Endothelial cell of umbilical vein (primary cell): ENCODE results near the gene BEST2. TPM values are rescaled to one million over a fixed set of nuclear protein-coding genes. Genes with fewer than 3 reads are reported as not detected.

Experiments
- BruUV-seq: library from RNA; stranded (reverse); fragments of 400-500 nt; replicated peaks from 2 replicates; lab custom pipeline; 2021; lab: Mats Ljungman, UMichigan
- CTCF ChIA-PET: fragments of 300-600, 350-600 bp; sonication (Branson Sonifier 250); formaldehyde crosslinking; loops from one replicate; lab custom pipeline; 2021; ENCODE audit warnings: antibody characterized with exemption, inconsistent platforms; lab: Charles Lee
- POLR2A ChIA-PET: fragments of 300-600, 350-600 bp; sonication (Branson Sonifier 250); formaldehyde crosslinking; loops from one replicate; lab custom pipeline; 2021; ENCODE audit warnings: antibody characterized with exemption, inconsistent platforms; lab: Charles Lee
- DNase-seq: peaks from one replicate; pipeline ENCODE4 v3.0.0-alpha.2; 2011; ENCODE audit warnings: low read depth, low spot score
- FAIRE-seq: peaks from 2 replicates; lab custom pipeline; 2011; peaks lifted over from hg19 to GRCh38; lab: Jason Lieb, UNC
- H2AFZ ChIP-seq: 2 replicates; pipeline ENCODE4 v1.6.0; 2012; ENCODE audit warnings: low read depth, low read length, control low read depth, inconsistent platforms
- H3K27ac ChIP-seq: 2 replicates; pipeline ENCODE4 v1.5.1; 2011; ENCODE audit warnings: low read depth, mild to moderate bottlenecking, control low read depth, low read length, moderate library complexity; ENCODE audit not compliant: insufficient read depth
- H3K27me3 ChIP-seq, 2 experiments: 2 replicates each; pipeline versions ENCODE4 v1.6.0 to v1.6.1; 2011; ENCODE audit warnings: low read length in 2 of 2, mixed read lengths in 1 of 2; ENCODE audit not compliant: control insufficient read depth in 2 of 2, insufficient read depth in 2 of 2
- H3K36me3 ChIP-seq, 2 experiments: 2 replicates in 1 of 2; 3 replicates in 1 of 2; pipeline ENCODE4 v1.5.1; 2011; ENCODE audit warnings: low read length in 2 of 2, mild to moderate bottlenecking in 1 of 2, moderate library complexity in 1 of 2; ENCODE audit not compliant: control insufficient read depth in 2 of 2, insufficient read depth in 2 of 2; ENCODE audit errors: extremely low read depth in 1 of 2
- H3K4me1 ChIP-seq: 3 replicates; pipeline ENCODE4 v1.5.1; 2011; ENCODE audit warnings: mild to moderate bottlenecking, low read length; ENCODE audit not compliant: control insufficient read depth, insufficient read depth; ENCODE audit errors: extremely low read depth
- H3K4me2 ChIP-seq: 2 replicates; pipeline ENCODE4 v1.6.1; 2011; ENCODE audit warnings: low read length, control low read depth, mixed read lengths; ENCODE audit not compliant: insufficient read depth
- H3K4me3 ChIP-seq, 3 experiments: fragments of 200-600 bp in 1 of 3; sonication (generic), shearing (Covaris generic) in 1 of 3; replicated peaks in 1 of 3; 2 replicates each; pipeline ENCODE4 v1.5.1; 2011 to 2016; ENCODE audit warnings: control low read depth in 3 of 3, low read length in 3 of 3, mild to moderate bottlenecking in 2 of 3, inconsistent platforms in 1 of 3, low read depth in 1 of 3, moderate library complexity in 1 of 3; ENCODE audit not compliant: insufficient read depth in 1 of 3
- H3K79me2 ChIP-seq: 2 replicates; pipeline ENCODE4 v1.6.0; 2012; ENCODE audit warnings: low read length, inconsistent platforms; ENCODE audit not compliant: control insufficient read depth, insufficient read depth
- H3K9ac ChIP-seq: replicated peaks from 2 replicates; pipeline ENCODE3; 2011; ENCODE audit warnings: low read length, control low read depth; ENCODE audit not compliant: insufficient read depth; ENCODE audit errors: extremely low read depth
- H3K9me1 ChIP-seq: replicated peaks from 3 replicates; pipeline ENCODE4 v1.6.0; 2011; ENCODE audit warnings: mild to moderate bottlenecking, low read length; ENCODE audit not compliant: control insufficient read depth, insufficient read depth; ENCODE audit errors: extremely low read depth
- H3K9me3 ChIP-seq: replicated peaks from 2 replicates; pipeline ENCODE4 v1.5.1; 2012; ENCODE audit warnings: low read length, inconsistent platforms; ENCODE audit not compliant: control insufficient read depth, insufficient read depth
- H4K20me1 ChIP-seq: replicated peaks from 2 replicates; pipeline ENCODE3; 2011; ENCODE audit warnings: mild to moderate bottlenecking, low read length; ENCODE audit not compliant: control insufficient read depth, insufficient read depth; ENCODE audit errors: extremely low read depth
- EZH2 ChIP-seq: IDR thresholded peaks from 2 replicates; pipeline ENCODE4 v1.6.1; 2012; ENCODE audit warnings: borderline replicate concordance, low read depth, mild to moderate bottlenecking, moderate library complexity, low read length, inconsistent platforms; ENCODE audit not compliant: severe bottlenecking
- FOS ChIP-seq: IDR thresholded peaks from 2 replicates; pipeline ENCODE4 v1.6.1; 2011; ENCODE audit warnings: mild to moderate bottlenecking, low read length, moderate library complexity, borderline replicate concordance; ENCODE audit not compliant: insufficient read depth
- GATA2 ChIP-seq: IDR thresholded peaks from 2 replicates; pipeline ENCODE4 v1.7.0; 2011; ENCODE audit warnings: low read depth, mild to moderate bottlenecking, moderate library complexity, mixed read lengths, low read length; ENCODE audit not compliant: insufficient read length, insufficient read depth
- JUN ChIP-seq: IDR thresholded peaks from 2 replicates; pipeline ENCODE4 v1.6.1; 2011; ENCODE audit warnings: borderline replicate concordance, low read depth; ENCODE audit not compliant: insufficient read length, insufficient read depth
- MYC ChIP-seq: IDR thresholded peaks from one replicate; pipeline ENCODE4 v1.6.1; 2011; ENCODE audit warnings: mild to moderate bottlenecking, low read depth, low read length
- POLR2A ChIP-seq: IDR thresholded peaks from 2 replicates; pipeline ENCODE4 v1.6.1; 2012; ENCODE audit warnings: low read depth, mild to moderate bottlenecking, control low read depth, low read length
- POLR2AphosphoS5 ChIP-seq: IDR thresholded peaks from 2 replicates; pipeline ENCODE4 v1.6.1; 2012; ENCODE audit warnings: low read depth, mild to moderate bottlenecking, control low read depth, low read length, moderate library complexity; ENCODE audit not compliant: insufficient read depth
- dilution Hi-C: fragments of 300-500 bp; cut with MboI; formaldehyde crosslinking; loops from one replicate; pipeline ENCODE4 v1.15.0; 2019; ENCODE audit warnings: low sequenced_read_pairs; ENCODE audit not compliant: extremely low pct_ligation_motif_present
- intact Hi-C: fragments of 100-400 bp; cut with micrococcal nuclease; formaldehyde crosslinking; loops from one replicate; pipeline ENCODE4 v1.10.0; 2022
- polyA plus RNA-seq, 4 experiments: library from polyadenylated mRNA; depleted of rRNA in 3 of 4; stranded (reverse) in 3 of 4; unstranded in 1 of 4; fragments of >200 nt; gene quantifications; 2 replicates each; pipeline versions ENCODE4 v1.2.1 to v1.2.3, GENCODE V29; 2011 to 2012; ENCODE audit warnings: missing spikeins in 1 of 4
- total RNA-seq: library from RNA; stranded (reverse); gene quantifications from 2 replicates; pipeline ENCODE4 v1.2.3, GENCODE V29; 2021
- TF ChIP-seq, protein P1 (sequence below): IDR thresholded peaks from 2 replicates; pipeline ENCODE4 v1.6.1; 2011; ENCODE audit not compliant: insufficient read depth, insufficient read length
- TF ChIP-seq, protein P2 (sequence below), 2 donors: IDR thresholded peaks; 1 replicate in 1 of 2; 2 replicates in 1 of 2; pipeline ENCODE4 v1.5.1; 2011; ENCODE audit warnings: low read length in 2 of 2, mild to moderate bottlenecking in 2 of 2, moderate library complexity in 2 of 2, control low read depth in 1 of 2, inconsistent platforms in 1 of 2, low read depth in 1 of 2; ENCODE audit not compliant: insufficient read depth in 1 of 2; ENCODE audit errors: extremely low read depth in 1 of 2

Gene BEST2
- total and polyA plus RNA-seq, 2 donors (not counting 3 experiments of a cell fraction or from before 2014, with no cell fraction given), result not detected

DNA sequence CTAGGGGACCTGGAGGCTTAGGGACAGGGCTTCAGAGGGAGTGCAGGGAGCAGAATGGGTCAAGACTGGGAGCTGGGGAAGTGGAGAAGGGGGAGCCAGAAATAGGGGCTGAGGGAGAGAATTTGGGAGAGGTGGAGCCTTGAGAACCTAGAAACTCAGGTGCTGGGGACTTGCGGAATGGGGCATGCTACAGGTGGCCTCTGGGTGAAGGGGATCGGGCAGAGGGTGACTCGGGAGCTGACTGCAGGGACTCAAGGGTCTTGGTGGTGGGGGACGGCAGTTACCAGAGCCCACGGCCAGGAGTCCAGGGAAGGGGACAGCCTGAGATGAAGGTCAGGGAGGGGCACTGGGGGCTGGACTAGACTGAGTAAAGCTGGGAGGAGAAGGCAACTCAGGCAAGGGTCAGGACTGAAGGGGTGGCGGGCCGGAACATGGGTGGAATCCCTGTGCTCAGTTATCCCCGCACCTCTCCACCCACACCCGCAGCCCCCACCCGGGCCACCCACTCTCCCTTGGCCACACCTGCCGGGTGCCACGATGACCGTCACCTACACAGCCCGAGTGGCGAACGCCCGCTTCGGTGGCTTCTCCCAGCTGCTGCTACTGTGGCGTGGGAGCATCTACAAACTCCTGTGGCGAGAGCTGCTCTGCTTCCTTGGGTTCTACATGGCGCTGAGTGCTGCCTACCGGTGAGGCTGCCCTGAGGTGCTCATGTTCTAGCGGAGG, 628 bp downstream of the BEST2 start:
- Histone ChIP-seq H2AFZ (no peak overlapping the region), H4K20me1 (no peaks in the 10 kb centered on the region), H3K9ac (no peak overlapping the region), H3K9me3 (no peaks in the 10 kb centered on the region), H3K36me3 (peaks cover 0 to 4% of the 10 kb centered on the region in 2 experiments), H3K79me2 (no peaks in the 10 kb centered on the region), H3K9me1 (no peaks in the 10 kb centered on the region), H3K27me3 (peaks cover 0 to 7% of the 10 kb centered on the region in 2 experiments), H3K27ac (no peak overlapping the region), H3K4me2 (no peak overlapping the region), H3K4me3 (no peak overlapping the region), H3K4me1 (peaks cover 2% of the 10 kb centered on the region)
- intact Hi-C loops, result no loop called here
- DNase-seq (no peak), FAIRE-seq (no peak)
- no TSS peak for BruUV-seq
- no peak for TF ChIP-seq MYC
- TF ChIP-seq GATA2, result no peak
- no peak for TF ChIP-seq POLR2A
- TF ChIP-seq, protein P1, sequence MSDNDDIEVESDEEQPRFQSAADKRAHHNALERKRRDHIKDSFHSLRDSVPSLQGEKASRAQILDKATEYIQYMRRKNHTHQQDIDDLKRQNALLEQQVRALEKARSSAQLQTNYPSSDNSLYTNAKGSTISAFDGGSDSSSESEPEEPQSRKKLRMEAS, result no peak
- no peak for TF ChIP-seq FOS
- dilution Hi-C loops, result no loop called here
- CTCF ChIA-PET, result interaction anchor here (1.1 to 2.7 kb wide), 3 partner anchors 8 to 14 kb away, joined by 4 to 14 read pairs (median 8); no protein-coding TSS in a partner anchor
- POLR2A ChIA-PET, result no interaction called here

DNA sequence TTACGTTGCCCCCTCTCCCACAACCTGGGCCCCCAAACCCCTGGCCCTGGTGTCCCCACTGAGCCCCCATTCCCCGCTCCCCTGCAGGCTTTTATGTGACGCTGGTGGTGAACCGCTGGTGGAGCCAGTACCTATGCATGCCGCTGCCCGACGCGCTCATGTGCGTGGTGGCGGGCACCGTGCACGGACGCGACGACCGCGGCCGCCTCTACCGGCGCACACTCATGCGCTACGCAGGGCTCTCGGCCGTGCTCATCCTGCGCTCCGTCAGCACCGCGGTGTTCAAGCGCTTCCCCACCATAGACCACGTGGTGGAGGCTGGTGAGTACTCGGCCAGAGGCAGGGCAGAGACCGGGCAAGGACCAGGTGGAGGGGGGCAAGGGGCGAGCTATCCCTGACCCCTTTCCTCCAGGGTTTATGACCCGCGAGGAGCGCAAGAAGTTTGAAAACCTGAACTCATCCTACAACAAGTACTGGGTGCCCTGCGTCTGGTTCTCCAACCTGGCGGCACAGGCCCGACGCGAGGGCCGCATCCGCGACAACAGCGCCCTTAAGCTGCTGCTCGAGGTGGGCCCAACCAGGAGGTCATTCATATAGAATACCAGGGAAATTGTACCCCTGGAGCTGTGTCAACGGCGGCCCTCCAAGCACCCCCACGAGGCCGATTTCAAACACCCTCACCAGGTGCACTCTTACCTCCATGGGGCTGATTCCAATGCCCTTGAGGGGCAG, 3.0 kb downstream of the BEST2 start:
- no peaks in the 10 kb centered on the region for H3K36me3 ChIP-seq
- no peaks in the 10 kb centered on the region for H3K79me2 ChIP-seq
- H4K20me1 ChIP-seq, result no peaks in the 10 kb centered on the region
- H2AFZ ChIP-seq, result no peak overlapping the region
- no peaks in the 10 kb centered on the region for H3K9me1 ChIP-seq
- BruUV-seq, result no TSS peak
- no peak overlapping the region for H3K4me3 ChIP-seq
- dilution Hi-C loops, result no loop called here
- TF ChIP-seq POLR2A, result no peak
- no peak for TF ChIP-seq FOS
- TF ChIP-seq, protein P2, sequence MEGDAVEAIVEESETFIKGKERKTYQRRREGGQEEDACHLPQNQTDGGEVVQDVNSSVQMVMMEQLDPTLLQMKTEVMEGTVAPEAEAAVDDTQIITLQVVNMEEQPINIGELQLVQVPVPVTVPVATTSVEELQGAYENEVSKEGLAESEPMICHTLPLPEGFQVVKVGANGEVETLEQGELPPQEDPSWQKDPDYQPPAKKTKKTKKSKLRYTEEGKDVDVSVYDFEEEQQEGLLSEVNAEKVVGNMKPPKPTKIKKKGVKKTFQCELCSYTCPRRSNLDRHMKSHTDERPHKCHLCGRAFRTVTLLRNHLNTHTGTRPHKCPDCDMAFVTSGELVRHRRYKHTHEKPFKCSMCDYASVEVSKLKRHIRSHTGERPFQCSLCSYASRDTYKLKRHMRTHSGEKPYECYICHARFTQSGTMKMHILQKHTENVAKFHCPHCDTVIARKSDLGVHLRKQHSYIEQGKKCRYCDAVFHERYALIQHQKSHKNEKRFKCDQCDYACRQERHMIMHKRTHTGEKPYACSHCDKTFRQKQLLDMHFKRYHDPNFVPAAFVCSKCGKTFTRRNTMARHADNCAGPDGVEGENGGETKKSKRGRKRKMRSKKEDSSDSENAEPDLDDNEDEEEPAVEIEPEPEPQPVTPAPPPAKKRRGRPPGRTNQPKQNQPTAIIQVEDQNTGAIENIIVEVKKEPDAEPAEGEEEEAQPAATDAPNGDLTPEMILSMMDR (IDR thresholded peaks at IDR 0.05; ENCODE audit: extremely low read depth in 1 of 2, insufficient read depth in 1 of 2, low read depth in 1 of 2, low read length in 2 of 2), result no peak
- TF ChIP-seq, protein P1, result no peak
- no peak for TF ChIP-seq GATA2
- no peak for TF ChIP-seq EZH2
- TF ChIP-seq JUN, result no peak
- TF ChIP-seq POLR2AphosphoS5, result no peak
- no peak for TF ChIP-seq MYC
- CTCF ChIA-PET, result interaction anchor here (1.1 to 2.0 kb wide), 2 partner anchors 11 to 93 kb away, joined by 6 to 10 read pairs; no protein-coding TSS in a partner anchor
- no peak for DNase-seq
- H3K9me3 ChIP-seq, result no peaks in the 10 kb centered on the region
- intact Hi-C loops, result no loop called here
- H3K4me2 ChIP-seq, result no peak overlapping the region
- no peak overlapping the region for H3K27ac ChIP-seq
- POLR2A ChIA-PET, result no interaction called here
- no peak overlapping the region for H3K9ac ChIP-seq
- peaks cover 0 to 7% of the 10 kb centered on the region in 2 experiments for H3K27me3 ChIP-seq
- H3K4me1 ChIP-seq, result peaks cover 2% of the 10 kb centered on the region
- no peak for FAIRE-seq
